Testis (tissue), 2 donors: Measurements from ENCODE around the gene TRIM22.

Experiments
- CTCF ChIP-seq, 3 experiments: fragments of 450-650 bp in 2 of 3; fragments of 200-600 bp in 1 of 3; sonication (generic) in 1 of 3; IDR thresholded peaks; one replicate each; pipeline ENCODE4 v1.5.1; 2016 to 2019; ENCODE audit warnings: antibody characterized with exemption in 3 of 3, mild to moderate bottlenecking in 2 of 3, moderate library complexity in 1 of 3
- POLR2A ChIP-seq: fragments of 450-650 bp; IDR thresholded peaks from one replicate; pipeline ENCODE4 v1.6.1; 2017; ENCODE audit warnings: antibody characterized with exemption, mild to moderate bottlenecking, moderate library complexity

GRCh38 chr11:5736396-5736795, 46.8 kb downstream of the TRIM22 start, which contains the start of gene OR56B1:
- TF ChIP-seq CTCF (IDR thresholded peaks at IDR 0.05) (no peak), POLR2A (no peak)
